ENCODE measurements around the gene MMP19. TPM values are rescaled to one million over a fixed set of nuclear protein-coding genes. Genes with fewer than 3 reads are reported as not detected.
A peak's percentile ranks its signal among the peaks of the same experiment; 100 is the strongest.
"Not testable (repeated sequence)": the region's sequence is repeated elsewhere in the genome, so short reads cannot be mapped to it uniquely, and the experiment has no call there.

Gene MMP19
- total RNA-seq, 4 donors from 2014 or later = 1.4 to 29.5 (median 7.2) TPM

DNA sequence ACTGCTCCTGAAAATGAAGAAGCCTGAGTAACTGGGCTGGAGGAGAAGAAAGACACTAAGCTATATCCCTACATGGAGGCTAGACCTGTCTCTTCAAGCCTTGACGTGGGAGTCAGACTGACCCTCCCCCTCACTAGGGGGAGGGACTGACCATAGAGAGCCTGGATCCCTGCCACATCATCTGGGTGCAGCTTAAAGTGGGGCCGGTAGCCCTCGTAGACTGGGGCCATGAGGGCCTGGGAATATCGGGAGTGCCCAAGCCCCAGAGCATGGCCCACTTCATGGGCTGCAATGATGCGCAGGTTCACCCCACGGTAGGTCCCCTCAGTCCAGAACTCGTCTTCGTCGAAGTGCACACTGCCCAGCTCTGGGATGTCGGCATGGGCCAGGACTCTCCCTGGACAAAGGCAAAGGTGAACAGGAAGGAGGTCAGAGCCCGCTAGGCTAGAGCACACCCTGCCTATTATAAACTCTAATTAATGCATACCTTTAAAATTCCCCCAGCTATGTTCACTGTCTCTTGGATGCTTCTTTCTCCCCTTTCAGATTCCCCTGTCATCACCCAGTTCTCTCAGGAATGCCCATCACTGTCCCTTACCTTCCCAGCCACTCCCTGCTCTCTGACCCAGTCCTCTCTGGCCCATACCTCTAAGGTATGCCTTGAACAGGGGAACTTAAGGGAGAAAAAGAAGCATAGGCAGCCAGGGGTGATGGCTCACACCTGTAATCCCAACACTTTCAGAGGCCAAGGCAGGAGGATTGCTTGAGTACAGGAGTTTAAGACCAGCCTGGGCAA lies 3.2 kb downstream of the MMP19 start:
- no peak for ATAC-seq
- TF ChIP-seq, protein P1, sequence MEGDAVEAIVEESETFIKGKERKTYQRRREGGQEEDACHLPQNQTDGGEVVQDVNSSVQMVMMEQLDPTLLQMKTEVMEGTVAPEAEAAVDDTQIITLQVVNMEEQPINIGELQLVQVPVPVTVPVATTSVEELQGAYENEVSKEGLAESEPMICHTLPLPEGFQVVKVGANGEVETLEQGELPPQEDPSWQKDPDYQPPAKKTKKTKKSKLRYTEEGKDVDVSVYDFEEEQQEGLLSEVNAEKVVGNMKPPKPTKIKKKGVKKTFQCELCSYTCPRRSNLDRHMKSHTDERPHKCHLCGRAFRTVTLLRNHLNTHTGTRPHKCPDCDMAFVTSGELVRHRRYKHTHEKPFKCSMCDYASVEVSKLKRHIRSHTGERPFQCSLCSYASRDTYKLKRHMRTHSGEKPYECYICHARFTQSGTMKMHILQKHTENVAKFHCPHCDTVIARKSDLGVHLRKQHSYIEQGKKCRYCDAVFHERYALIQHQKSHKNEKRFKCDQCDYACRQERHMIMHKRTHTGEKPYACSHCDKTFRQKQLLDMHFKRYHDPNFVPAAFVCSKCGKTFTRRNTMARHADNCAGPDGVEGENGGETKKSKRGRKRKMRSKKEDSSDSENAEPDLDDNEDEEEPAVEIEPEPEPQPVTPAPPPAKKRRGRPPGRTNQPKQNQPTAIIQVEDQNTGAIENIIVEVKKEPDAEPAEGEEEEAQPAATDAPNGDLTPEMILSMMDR (IDR thresholded peaks at IDR 0.05) = no peak
- Histone ChIP-seq H3K27ac (no peak overlapping the region), H3K27me3 (peaks cover 23% of the 10 kb centered on the region), H3K36me3 (peaks cover 0 to 6% of the 10 kb centered on the region in 2 donors), H3K9me3 (no peaks in the 10 kb centered on the region), H3K4me3 (no peak overlapping the region), H3K4me1 (no peaks in the 10 kb centered on the region)
- 61% methylated on average over 3 of the region's 11 CpGs; no CpG with 5 or more reads in 1 of the 2 donors for WGBS, 2 donors (ENCODE audit: low coverage in 1 of 2)

DNA sequence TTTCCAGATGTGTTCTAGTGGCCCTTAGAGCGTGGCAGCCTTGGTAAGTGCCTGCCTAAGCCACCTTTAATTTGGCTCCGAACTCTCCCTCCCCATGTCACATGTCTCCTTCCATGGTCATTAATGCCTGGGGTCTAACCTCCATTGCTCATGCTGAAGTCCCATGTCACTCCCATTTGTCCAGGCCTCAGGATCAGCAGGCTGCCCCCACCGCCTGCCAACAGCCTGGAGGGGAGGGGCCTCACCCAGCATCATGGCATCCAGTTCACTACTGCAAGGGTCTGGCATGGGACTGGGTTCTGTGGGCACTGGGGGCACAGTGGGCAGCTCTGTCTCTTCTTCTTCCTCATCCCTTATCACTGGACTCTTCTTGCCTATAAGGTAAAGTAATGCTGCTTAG lies 4.4 kb downstream of the MMP19 start:
- Histone ChIP-seq H3K36me3 (peaks cover 0 to 9% of the 10 kb centered on the region in 2 donors), H3K27me3 (peaks cover 23% of the 10 kb centered on the region), H3K4me1 (no peaks in the 10 kb centered on the region), H3K27ac (no peak overlapping the region), H3K4me3 (no peak overlapping the region), H3K9me3 (no peaks in the 10 kb centered on the region)
- TF ChIP-seq EP300 (IDR thresholded peaks at IDR 0.05) = no peak
- TF ChIP-seq, protein P1 (IDR thresholded peaks at IDR 0.05) = no peak
- no peak for TF ChIP-seq POLR2AphosphoS5 (IDR thresholded peaks at IDR 0.05)
- TF ChIP-seq POLR2A (IDR thresholded peaks at IDR 0.05) = no peak
- 49 to 100% methylated on average over 1 to 2 of the region's 3 CpGs for WGBS, 2 donors (ENCODE audit: low coverage in 1 of 2)
- no peak for ATAC-seq

DNA sequence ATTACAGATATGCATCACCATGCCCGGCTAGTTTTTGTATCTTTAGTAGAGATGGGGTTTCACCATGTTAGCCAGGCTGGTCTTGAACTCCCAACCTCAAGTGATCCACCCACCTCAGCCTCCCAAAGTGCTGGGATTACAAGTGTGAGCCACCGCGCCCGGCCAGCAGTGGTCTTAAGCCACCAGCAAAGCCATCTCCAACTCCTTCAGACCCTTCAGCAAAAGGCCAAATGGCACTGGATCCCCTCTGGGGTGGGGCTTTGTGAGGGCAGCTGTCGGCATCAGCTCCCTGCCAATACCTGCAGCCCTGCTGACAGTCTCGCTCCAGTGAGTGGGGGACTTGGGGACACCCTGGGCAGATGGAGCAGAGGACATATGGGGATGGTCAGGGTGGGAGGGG lies 8.3 kb downstream of the MMP19 start:
- peaks cover 0 to 28% (median 3%) of the 10 kb centered on the region in 3 donors for H3K4me1 ChIP-seq
- not testable (repeated sequence) for H3K4me3 ChIP-seq, H3K27ac ChIP-seq, H3K9me3 ChIP-seq, ATAC-seq
- H3K36me3 ChIP-seq = peaks cover 0 to 13% of the 10 kb centered on the region in 2 donors
- peaks cover 16% of the 10 kb centered on the region for H3K27me3 ChIP-seq
- 83% methylated on average over 1 of the region's 6 CpGs; no CpG with 5 or more reads in 1 of the 2 donors for WGBS, 2 donors (ENCODE audit: low coverage in 1 of 2)

DNA sequence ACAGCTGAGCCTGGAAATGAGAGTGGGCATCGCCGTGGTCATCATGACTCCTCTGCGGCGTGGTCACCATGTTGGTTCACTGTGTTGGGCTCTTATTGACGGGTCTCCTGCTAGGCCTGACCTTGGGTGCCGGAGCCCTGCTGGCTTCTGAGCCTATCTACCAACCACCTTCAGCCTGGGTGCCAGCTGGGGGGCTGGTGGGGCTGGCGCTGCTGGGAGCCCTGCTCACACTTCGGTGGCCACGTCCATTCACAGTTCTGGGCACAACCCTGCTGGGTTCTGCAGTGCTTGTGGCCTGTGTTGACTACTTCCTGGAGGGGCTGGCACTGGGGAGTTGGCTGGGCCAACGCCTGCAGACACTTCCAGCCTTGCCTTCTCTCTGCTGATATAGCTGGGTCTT lies 9.7 kb downstream of the MMP19 start:
- no peak for TF ChIP-seq POLR2AphosphoS5 (IDR thresholded peaks at IDR 0.05)
- TF ChIP-seq EP300 (IDR thresholded peaks at IDR 0.05) = no peak
- TF ChIP-seq, protein P1 (IDR thresholded peaks at IDR 0.05) = no peak
- no peak for TF ChIP-seq POLR2A (IDR thresholded peaks at IDR 0.05)
- Histone ChIP-seq H3K27ac (no peak overlapping the region), H3K36me3 (peaks cover 0 to 13% of the 10 kb centered on the region in 2 donors), H3K27me3 (peaks cover 11% of the 10 kb centered on the region), H3K9me3 (no peaks in the 10 kb centered on the region), H3K4me1 (peaks cover 0 to 39% (median 11%) of the 10 kb centered on the region in 3 donors), H3K4me3 (no peak overlapping the region)
- ATAC-seq = no peak
- WGBS, 2 donors (ENCODE audit: low coverage in 1 of 2) = 100% methylated on average over 4 of the region's 10 CpGs; no CpG with 5 or more reads in 1 of the 2 donors

DNA sequence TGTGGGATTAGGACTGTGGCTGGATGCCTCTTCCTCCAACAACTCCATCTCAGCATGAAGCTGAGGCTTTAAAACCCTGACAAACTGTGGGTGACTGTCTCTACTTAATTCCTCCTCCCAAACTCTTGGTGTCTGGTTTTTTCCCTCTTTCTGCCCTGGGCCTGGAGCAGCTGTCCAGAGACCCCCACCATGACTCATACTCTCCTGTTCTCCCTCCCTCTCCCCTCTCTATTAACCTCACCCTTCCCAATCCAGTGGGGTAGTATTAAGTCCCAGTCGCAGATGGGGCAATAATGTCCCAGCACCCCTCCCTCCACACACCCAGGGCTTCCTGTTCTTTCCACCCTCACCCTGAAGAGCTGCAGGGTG lies 11.3 kb downstream of the MMP19 start:
- 0 to 40% methylated on average over 1 of the region's 1 CpG for WGBS, 2 donors (ENCODE audit: low coverage in 1 of 2)
- H3K27me3 ChIP-seq = no peaks in the 10 kb centered on the region
- TF ChIP-seq, protein P1 (IDR thresholded peaks at IDR 0.05) = no peak
- peak; percentile 11 for TF ChIP-seq POLR2AphosphoS5 (IDR thresholded peaks at IDR 0.05)
- peak overlapping the region; percentile 23 to 91 (median 88) for H3K27ac ChIP-seq
- peak overlapping the region; percentile 75 to 83 for H3K4me3 ChIP-seq
- no peak for ATAC-seq
- no peaks in the 10 kb centered on the region for H3K9me3 ChIP-seq
- H3K36me3 ChIP-seq = peaks cover 0 to 16% of the 10 kb centered on the region in 2 donors
- H3K4me1 ChIP-seq = peaks cover 0 to 55% (median 23%) of the 10 kb centered on the region in 3 donors

All from gastroesophageal sphincter (tissue), 4 donors.